H9 (cell line): Measurements from ENCODE around the gene DOCK9. TPM values are rescaled to one million over a fixed set of nuclear protein-coding genes. Genes with fewer than 3 reads are reported as not detected.

Source experiments
- DNase-seq: peaks from one replicate; pipeline ENCODE4 v3.0.0-alpha.2; 2017
- H2AFZ ChIP-seq: one replicate; pipeline ENCODE4 v1.6.1; 2013; ENCODE audit warnings: mild to moderate bottlenecking, low read length, control low read depth, moderate library complexity
- H2AK5ac ChIP-seq: 2 replicates; pipeline ENCODE4 v1.6.1; 2013; ENCODE audit warnings: low read length, control low read depth, mixed read lengths; ENCODE audit not compliant: insufficient read length
- H2BK120ac ChIP-seq: one replicate; pipeline ENCODE4 v1.6.1; 2013; ENCODE audit warnings: low read depth, mild to moderate bottlenecking, low read length, control low read depth, inconsistent platforms; ENCODE audit not compliant: poor library complexity, severe bottlenecking
- H2BK12ac ChIP-seq: 2 replicates; pipeline ENCODE4 v1.6.1; 2013; ENCODE audit warnings: low read length, control low read depth, mixed read lengths, low read depth; ENCODE audit not compliant: insufficient read length
- H2BK15ac ChIP-seq: 2 replicates; pipeline ENCODE4 v1.6.1; 2013; ENCODE audit warnings: low read depth, low read length, control low read depth
- H2BK20ac ChIP-seq: one replicate; pipeline ENCODE4 v1.6.1; 2013; ENCODE audit warnings: low read depth, mild to moderate bottlenecking, low read length, control low read depth, inconsistent platforms; ENCODE audit not compliant: poor library complexity, severe bottlenecking
- H2BK5ac ChIP-seq: 2 replicates; pipeline ENCODE4 v1.6.1; 2013; ENCODE audit warnings: low read length, control low read depth, mixed read lengths; ENCODE audit not compliant: insufficient read length
- H3K14ac ChIP-seq: 2 replicates; pipeline ENCODE4 v1.6.1; 2013; ENCODE audit warnings: low read length, control low read depth; ENCODE audit not compliant: insufficient read depth
- H3K18ac ChIP-seq: 2 replicates; pipeline ENCODE4 v1.6.1; 2013; ENCODE audit warnings: low read depth, mild to moderate bottlenecking, mixed read lengths, low read length, control low read depth; ENCODE audit not compliant: insufficient read length
- H3K23ac ChIP-seq: 2 replicates; pipeline ENCODE4 v1.6.1; 2013; ENCODE audit warnings: low read length, control low read depth, mixed read lengths, low read depth; ENCODE audit not compliant: insufficient read length
- H3K23me2 ChIP-seq: 2 replicates; pipeline ENCODE4 v1.6.1; 2013; ENCODE audit warnings: low read depth, mild to moderate bottlenecking, mixed read lengths, low read length, control low read depth; ENCODE audit not compliant: insufficient read length, poor library complexity, severe bottlenecking
- H3K27ac ChIP-seq: 2 replicates; pipeline ENCODE4 v1.5.1; 2013; ENCODE audit warnings: low read length, control low read depth, mixed read lengths, low read depth; ENCODE audit not compliant: insufficient read length
- H3K27me3 ChIP-seq: 2 replicates; pipeline ENCODE4 v1.6.1; 2013; ENCODE audit warnings: low read length, control low read depth, inconsistent platforms; ENCODE audit not compliant: insufficient read depth
- H3K4ac ChIP-seq: 2 replicates; pipeline ENCODE4 v1.6.1; 2013; ENCODE audit warnings: low read depth, mild to moderate bottlenecking, control low read depth, inconsistent platforms, low read length, moderate library complexity
- H3K4me1 ChIP-seq: 2 replicates; pipeline ENCODE4 v1.6.1; 2013; ENCODE audit warnings: low read length, control low read depth, inconsistent platforms; ENCODE audit not compliant: insufficient read depth
- H3K4me2 ChIP-seq: 2 replicates; pipeline ENCODE4 v1.6.1; 2013; ENCODE audit warnings: low read length, control low read depth, mixed read lengths; ENCODE audit not compliant: insufficient read length, insufficient read depth
- H3K56ac ChIP-seq: 2 replicates; pipeline ENCODE4 v1.6.1; 2013; ENCODE audit warnings: low read depth, mild to moderate bottlenecking, mixed read lengths, low read length, control low read depth; ENCODE audit not compliant: insufficient read length
- H3K79me1 ChIP-seq: 2 replicates; pipeline ENCODE4 v1.6.1; 2013; ENCODE audit warnings: low read depth, mild to moderate bottlenecking, moderate library complexity, low read length, control low read depth, inconsistent platforms; ENCODE audit not compliant: insufficient read depth, poor library complexity, severe bottlenecking
- H3K79me2 ChIP-seq: 2 replicates; pipeline ENCODE4 v1.6.1; 2013; ENCODE audit warnings: low read length, control low read depth, inconsistent platforms; ENCODE audit not compliant: insufficient read depth
- H3K9ac ChIP-seq: 2 replicates; pipeline ENCODE4 v1.6.1; 2013; ENCODE audit warnings: low read length, control low read depth, mixed read lengths; ENCODE audit not compliant: insufficient read length; ENCODE audit errors: extremely low read depth
- H3K9me3 ChIP-seq: one replicate; pipeline ENCODE4 v1.6.1; 2013; ENCODE audit warnings: low read depth, low read length, inconsistent platforms; ENCODE audit not compliant: control insufficient read depth
- H3T11ph ChIP-seq: one replicate; pipeline ENCODE4 v1.6.1; 2013; ENCODE audit warnings: mild to moderate bottlenecking, low read length, control low read depth, inconsistent platforms
- H4K20me1 ChIP-seq: one replicate; pipeline ENCODE4 v1.6.1; 2013; ENCODE audit not compliant: control insufficient read depth, insufficient read length, insufficient read depth
- H4K5ac ChIP-seq: 2 replicates; pipeline ENCODE4 v1.6.1; 2013; ENCODE audit warnings: low read depth, mild to moderate bottlenecking, mixed read lengths, low read length, control low read depth; ENCODE audit not compliant: insufficient read length
- H4K8ac ChIP-seq: replicated peaks from 2 replicates; pipeline ENCODE4 v1.6.1; 2013; ENCODE audit warnings: low read length, control low read depth, mixed read lengths, low read depth; ENCODE audit not compliant: insufficient read length
- H4K91ac ChIP-seq: 2 replicates; pipeline ENCODE4 v1.6.1; 2013; ENCODE audit warnings: low read depth, mild to moderate bottlenecking, moderate library complexity, mixed read lengths, low read length, control low read depth; ENCODE audit not compliant: insufficient read length
- H3K27ac Mint-ChIP-seq, 3 experiments: 2 replicates in 2 of 3; 3 replicates in 1 of 3; pipeline ENCODE4 v1.8.0; 2020 to 2021; ENCODE audit warnings: mixed read lengths in 3 of 3, mild to moderate bottlenecking in 1 of 3, moderate library complexity in 1 of 3
- H3K27me3 Mint-ChIP-seq: 2 replicates; pipeline ENCODE4 v1.8.0; 2021; ENCODE audit warnings: low read depth, mild to moderate bottlenecking, moderate library complexity, mixed read lengths
- H3K36me3 Mint-ChIP-seq, 3 experiments: 2 replicates in 2 of 3; 3 replicates in 1 of 3; pipeline ENCODE4 v1.8.0; 2020 to 2021; ENCODE audit warnings: low read depth in 3 of 3, mixed read lengths in 3 of 3; ENCODE audit not compliant: insufficient read depth in 1 of 3
- H3K4me1 Mint-ChIP-seq, 2 experiments: 2 replicates each; pipeline ENCODE4 v1.8.0; 2020; ENCODE audit warnings: mixed read lengths in 2 of 2
- H3K4me3 Mint-ChIP-seq, 2 experiments: 2 replicates in 1 of 2; 3 replicates in 1 of 2; pipeline ENCODE4 v1.8.0; 2020 to 2021; ENCODE audit warnings: mild to moderate bottlenecking in 2 of 2, mixed read lengths in 2 of 2, moderate library complexity in 1 of 2
- H3K9me3 Mint-ChIP-seq, 2 experiments: 2 replicates in 1 of 2; 3 replicates in 1 of 2; pipeline ENCODE4 v1.8.0; 2020; ENCODE audit warnings: mild to moderate bottlenecking in 2 of 2, mixed read lengths in 2 of 2, moderate library complexity in 1 of 2
- CTCF ChIP-seq: fragments of 200-600 bp; sonication (generic); conservative IDR thresholded peaks from 3 replicates; pipeline ENCODE4 v1.8.0; 2021; ENCODE audit warnings: antibody characterized with exemption, mild to moderate bottlenecking
- WGBS: extraction: QIAGEN DNeasy Blood & Tissue Kit; methylation state at CpG from one replicate; pipeline ENCODE4 v1.1.7; 2013; ENCODE audit warnings: missing lambda C conversion rate, low lambda C conversion rate, mixed read lengths; ENCODE audit not compliant: insufficient read length; ENCODE audit errors: extremely low coverage; 5-methylcytosine and 5-hydroxymethylcytosine counted together
- total RNA-seq: library from RNA; stranded (reverse); gene quantifications from 2 replicates; pipeline ENCODE4 v1.2.1, GENCODE V29; 2021

DOCK9 gene
- total RNA-seq, 1 experiment from 2014 or later: 23.0 TPM

DNA sequence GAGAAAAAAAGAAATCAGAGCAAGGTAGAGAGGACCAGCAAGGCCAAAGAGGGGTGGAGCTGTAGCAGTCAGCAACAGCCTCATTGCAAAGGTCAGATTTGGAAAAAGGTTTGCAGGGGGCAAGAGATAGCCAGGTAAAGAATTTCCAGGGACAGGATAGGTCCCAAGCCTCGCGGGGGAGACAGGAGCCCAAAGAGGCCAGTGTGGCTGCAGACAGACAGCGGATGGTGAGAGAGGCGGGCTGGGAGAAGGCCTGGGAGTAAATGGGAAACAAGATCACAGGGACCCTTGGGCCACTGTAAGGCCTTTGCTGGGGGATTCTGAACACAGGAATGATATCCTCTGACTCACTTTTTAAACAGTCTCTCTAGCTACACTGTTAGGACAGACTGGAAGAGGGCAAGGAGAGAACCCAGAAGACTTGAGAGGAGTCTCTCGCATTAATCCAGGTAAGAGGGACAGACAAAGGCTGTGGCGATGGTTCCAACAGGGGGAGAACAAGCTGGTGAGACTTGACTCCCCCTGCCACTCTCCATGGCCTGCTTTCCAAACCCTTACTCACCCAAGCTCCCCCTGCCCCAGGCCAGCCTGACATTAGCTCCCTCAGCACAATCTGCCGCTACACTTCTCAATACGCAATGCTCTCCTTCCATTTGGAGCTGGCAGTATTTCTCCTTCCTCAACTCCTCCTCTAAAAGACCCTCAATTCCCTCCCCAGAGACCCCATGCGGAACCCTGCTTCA lies 31.8 kb downstream of the DOCK9 start:
- Histone ChIP-seq H4K8ac (no peak overlapping the region), H4K20me1 (no peaks in the 10 kb centered on the region), H3K27me3 (no peaks in the 10 kb centered on the region), H3K79me1 (no peaks in the 10 kb centered on the region), H2AFZ (no peak overlapping the region), H3K23me2 (no peaks in the 10 kb centered on the region), H2BK20ac (no peak overlapping the region), H2AK5ac (no peak overlapping the region), H3T11ph (no peak overlapping the region), H4K5ac (no peak overlapping the region), H3K9ac (no peak overlapping the region), H2BK12ac (no peak overlapping the region), H3K4me2 (no peak overlapping the region), H3K9me3 (no peaks in the 10 kb centered on the region), H3K4me1 (no peaks in the 10 kb centered on the region), H3K56ac (no peak overlapping the region), H2BK15ac (no peak overlapping the region), H2BK120ac (no peak overlapping the region), H3K23ac (no peak overlapping the region), H3K27ac (no peak overlapping the region), H3K14ac (no peak overlapping the region), H3K4ac (no peak overlapping the region), H2BK5ac (no peak overlapping the region), H3K18ac (no peak overlapping the region), H3K79me2 (no peaks in the 10 kb centered on the region), H4K91ac (no peak overlapping the region)
- Mint-ChIP-seq H3K36me3 (peaks cover 0 to 2% (median 0%) of the 10 kb centered on the region in 3 experiments; a peak in 1 of 7 replicates), H3K9me3 (no peaks in the 10 kb centered on the region), H3K4me3 (no peak overlapping the region), H3K4me1 (peaks cover 10 to 12% of the 10 kb centered on the region in 2 experiments), H3K27ac (peak overlapping the region in 2 of 3 experiments; percentile 14 to 49; a peak in 3 of 7 replicates), H3K27me3 (no peaks in the 10 kb centered on the region)
- no peak for DNase-seq
- no peak for TF ChIP-seq CTCF
- no CpG with 5 or more reads among the region's 9 CpGs for WGBS
